Measurements from ENCODE around the gene ABI1. TPM values are rescaled to one million over a fixed set of nuclear protein-coding genes. Genes with fewer than 3 reads are reported as not detected.

ABI1 gene
- total RNA-seq, 2 donors from 2014 or later: 20.3 to 27.7 TPM

GRCh38 chr10:26887611-26888215, 27.0 kb upstream of the ABI1 start:
- DNase-seq (ENCODE audit: low spot score): no peak
- no peaks in the 10 kb centered on the region for H3K27me3 ChIP-seq

GRCh38 chr10:26881600-26882331, 21.0 kb upstream of the ABI1 start:
- peak; percentile 55 to 67 for TF ChIP-seq CTCF (IDR thresholded peaks at IDR 0.05)
- Histone ChIP-seq H3K4me1 (no peaks in the 10 kb centered on the region), H3K27ac (no peak overlapping the region), H3K4me3 (no peak overlapping the region), H3K27me3 (no peaks in the 10 kb centered on the region), H3K36me3 (no peaks in the 10 kb centered on the region), H3K9me3 (no peaks in the 10 kb centered on the region)
- DNase-seq (ENCODE audit: low spot score): no peak

More at GRCh38 chr10:26887611-26888215, 27.0 kb upstream of the ABI1 start:
- Histone ChIP-seq H3K4me1 (no peaks in the 10 kb centered on the region), H3K4me3 (no peak overlapping the region), H3K9me3 (no peaks in the 10 kb centered on the region), H3K27ac (no peak overlapping the region), H3K36me3 (no peaks in the 10 kb centered on the region)
- TF ChIP-seq CTCF (IDR thresholded peaks at IDR 0.05): no peak

GRCh38 chr10:26879744-26880143, 19.0 kb upstream of the ABI1 start:
- Histone ChIP-seq H3K36me3 (no peaks in the 10 kb centered on the region), H3K9me3 (no peaks in the 10 kb centered on the region), H3K27ac (no peak overlapping the region), H3K4me3 (no peak overlapping the region), H3K4me1 (no peaks in the 10 kb centered on the region), H3K27me3 (no peaks in the 10 kb centered on the region)
- DNase-seq (ENCODE audit: low spot score): no peak
- no peak for TF ChIP-seq CTCF (IDR thresholded peaks at IDR 0.05)

- DNase-seq (ENCODE audit: low spot score): no peak
- Histone ChIP-seq H3K9me3 (no peaks in the 10 kb centered on the region), H3K36me3 (no peaks in the 10 kb centered on the region), H3K4me1 (no peaks in the 10 kb centered on the region), H3K27ac (no peak overlapping the region), H3K4me3 (no peak overlapping the region), H3K27me3 (no peaks in the 10 kb centered on the region)
- no peak for TF ChIP-seq CTCF (IDR thresholded peaks at IDR 0.05)
Observed at GRCh38 chr10:26870766-26871165, 10.0 kb upstream of the ABI1 start.

GRCh38 chr10:26869528-26869927, 8.8 kb upstream of the ABI1 start:
- TF ChIP-seq CTCF (IDR thresholded peaks at IDR 0.05): no peak
- no peaks in the 10 kb centered on the region for H3K36me3 ChIP-seq
- H3K4me3 ChIP-seq: no peak overlapping the region

More at GRCh38 chr10:26869528-26869927, 8.8 kb upstream of the ABI1 start:
- no peak overlapping the region for H3K27ac ChIP-seq
- H3K9me3 ChIP-seq: no peaks in the 10 kb centered on the region
- H3K27me3 ChIP-seq: no peaks in the 10 kb centered on the region
- H3K4me1 ChIP-seq: no peaks in the 10 kb centered on the region
- no peak for DNase-seq (ENCODE audit: low spot score)

Measured in right atrium auricular region (tissue), 2 donors.